AG09309 (cell line): ENCODE data around the gene LDLRAD4.

ENCODE experiments used
- DNase-seq: peaks from one replicate; pipeline ENCODE4 v3.0.0-alpha.2; 2010; ENCODE audit warnings: low read depth
- H3K4me3 ChIP-seq: 2 replicates; pipeline ENCODE4 v1.5.1; 2011; ENCODE audit warnings: mild to moderate bottlenecking, low read depth, low read length, moderate library complexity; ENCODE audit not compliant: control insufficient read depth
- TF ChIP-seq, protein P1 (sequence below): IDR thresholded peaks from 2 replicates; pipeline ENCODE4 v1.5.1; 2011; ENCODE audit warnings: mild to moderate bottlenecking, low read depth, low read length, inconsistent platforms; ENCODE audit not compliant: insufficient read depth, control insufficient read depth; ENCODE audit errors: missing control alignments

Gene LDLRAD4

DNA sequence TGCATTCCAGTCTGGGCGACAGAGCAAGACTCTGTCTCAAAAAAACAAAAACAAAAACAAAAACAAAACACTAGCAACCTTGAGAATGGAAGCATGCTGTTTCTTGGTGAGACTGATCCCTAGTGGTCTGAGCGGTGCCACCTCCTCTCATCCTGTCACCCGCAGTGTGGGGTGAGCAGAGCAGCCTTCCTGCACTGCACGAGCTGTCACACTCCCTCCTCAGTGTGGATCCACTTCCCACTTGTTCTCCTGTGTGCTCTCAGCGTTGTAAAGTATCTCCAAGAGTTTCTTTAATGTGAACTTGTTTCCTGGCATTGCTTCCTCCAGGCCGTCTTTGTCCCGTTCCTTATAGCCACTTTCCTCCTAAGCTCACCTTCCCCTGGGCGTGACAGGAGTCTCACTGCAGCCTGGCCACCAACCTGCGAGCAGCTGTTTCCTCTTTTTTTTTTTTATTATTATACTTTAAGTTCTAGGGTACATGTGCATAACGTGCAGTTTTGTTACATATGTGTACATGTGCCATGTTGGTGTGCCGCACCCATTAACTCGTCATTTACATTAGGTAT is 287.3 kb downstream of the LDLRAD4 start:
- H3K4me3 ChIP-seq = no peak overlapping the region
- TF ChIP-seq, protein P1, sequence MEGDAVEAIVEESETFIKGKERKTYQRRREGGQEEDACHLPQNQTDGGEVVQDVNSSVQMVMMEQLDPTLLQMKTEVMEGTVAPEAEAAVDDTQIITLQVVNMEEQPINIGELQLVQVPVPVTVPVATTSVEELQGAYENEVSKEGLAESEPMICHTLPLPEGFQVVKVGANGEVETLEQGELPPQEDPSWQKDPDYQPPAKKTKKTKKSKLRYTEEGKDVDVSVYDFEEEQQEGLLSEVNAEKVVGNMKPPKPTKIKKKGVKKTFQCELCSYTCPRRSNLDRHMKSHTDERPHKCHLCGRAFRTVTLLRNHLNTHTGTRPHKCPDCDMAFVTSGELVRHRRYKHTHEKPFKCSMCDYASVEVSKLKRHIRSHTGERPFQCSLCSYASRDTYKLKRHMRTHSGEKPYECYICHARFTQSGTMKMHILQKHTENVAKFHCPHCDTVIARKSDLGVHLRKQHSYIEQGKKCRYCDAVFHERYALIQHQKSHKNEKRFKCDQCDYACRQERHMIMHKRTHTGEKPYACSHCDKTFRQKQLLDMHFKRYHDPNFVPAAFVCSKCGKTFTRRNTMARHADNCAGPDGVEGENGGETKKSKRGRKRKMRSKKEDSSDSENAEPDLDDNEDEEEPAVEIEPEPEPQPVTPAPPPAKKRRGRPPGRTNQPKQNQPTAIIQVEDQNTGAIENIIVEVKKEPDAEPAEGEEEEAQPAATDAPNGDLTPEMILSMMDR = no peak
- DNase-seq = no peak

DNA sequence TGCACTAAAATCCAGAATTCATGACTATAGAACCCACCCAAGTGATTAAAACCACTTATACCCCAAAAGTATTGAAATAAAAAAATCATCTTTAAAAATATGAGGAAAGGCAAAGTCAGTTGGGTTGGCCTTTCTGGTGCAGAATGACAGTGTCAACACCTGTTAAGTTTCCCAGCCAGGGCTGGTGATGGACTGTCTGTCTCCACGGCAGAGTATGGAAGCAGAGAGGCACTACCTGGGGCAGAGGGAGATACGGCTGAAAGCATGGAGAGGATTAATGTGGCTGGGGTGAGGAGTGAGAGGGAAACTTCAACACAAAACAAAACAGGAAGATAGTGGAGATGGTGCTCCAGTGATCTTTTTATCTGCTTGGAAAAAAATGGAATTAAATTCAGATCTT is 292.0 kb downstream of the LDLRAD4 start:
- no peak for DNase-seq
- H3K4me3 ChIP-seq = no peak overlapping the region
- TF ChIP-seq, protein P1 = no peak

DNA sequence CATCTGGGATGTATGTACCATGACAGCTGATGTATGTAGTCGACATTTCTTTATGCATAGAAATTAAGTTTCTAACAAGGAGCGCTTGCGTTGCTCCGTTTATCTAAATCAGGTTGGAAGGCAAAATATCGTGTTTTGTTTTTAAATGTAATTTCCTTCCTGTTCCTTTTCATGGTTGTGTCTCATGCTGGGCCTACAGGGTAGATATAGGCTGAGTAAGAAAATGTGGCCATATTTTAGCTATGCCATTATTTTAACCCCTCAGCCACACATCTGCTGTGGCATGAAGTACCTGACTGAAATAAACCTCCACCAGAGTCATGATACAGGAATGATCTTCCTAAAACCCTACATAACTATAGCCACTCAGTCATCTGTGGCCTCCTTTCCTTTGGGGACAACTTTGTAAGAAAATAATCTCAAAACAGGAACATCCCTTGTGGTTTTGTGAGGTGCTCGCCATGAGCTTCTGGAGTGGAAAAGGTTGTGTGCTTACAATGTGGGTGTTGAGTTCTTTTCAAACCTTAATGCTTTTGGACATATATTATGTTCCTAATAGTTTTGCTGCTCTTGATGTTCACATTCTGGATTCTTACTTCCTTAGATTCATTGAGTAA is 293.5 kb downstream of the LDLRAD4 start:
- DNase-seq = no peak
- TF ChIP-seq, protein P1 = no peak

DNA sequence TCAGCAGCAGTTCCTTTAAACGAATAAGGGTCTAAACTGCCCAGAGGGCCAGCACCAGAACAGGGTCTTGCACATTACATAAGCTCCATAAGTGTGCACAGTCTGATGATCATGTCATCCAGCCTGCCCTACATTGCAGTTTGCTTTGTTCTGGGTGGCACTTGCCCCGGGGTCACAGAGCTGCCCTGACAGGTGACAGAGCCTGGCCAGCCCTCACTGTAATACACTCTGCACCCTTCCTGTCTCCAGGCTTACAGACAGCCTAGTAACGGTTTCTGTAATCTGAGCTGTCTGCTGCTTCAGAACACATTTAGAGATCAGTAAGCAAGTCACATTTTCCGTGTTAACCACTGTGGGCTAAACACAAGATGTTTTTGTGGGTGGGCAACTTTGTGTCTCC is 294.5 kb downstream of the LDLRAD4 start:
- DNase-seq = no peak
- TF ChIP-seq, protein P1 = no peak
- H3K4me3 ChIP-seq = no peak overlapping the region

More for the DNA sequence above, 293.5 kb downstream of the LDLRAD4 start:
- no peak overlapping the region for H3K4me3 ChIP-seq

DNA sequence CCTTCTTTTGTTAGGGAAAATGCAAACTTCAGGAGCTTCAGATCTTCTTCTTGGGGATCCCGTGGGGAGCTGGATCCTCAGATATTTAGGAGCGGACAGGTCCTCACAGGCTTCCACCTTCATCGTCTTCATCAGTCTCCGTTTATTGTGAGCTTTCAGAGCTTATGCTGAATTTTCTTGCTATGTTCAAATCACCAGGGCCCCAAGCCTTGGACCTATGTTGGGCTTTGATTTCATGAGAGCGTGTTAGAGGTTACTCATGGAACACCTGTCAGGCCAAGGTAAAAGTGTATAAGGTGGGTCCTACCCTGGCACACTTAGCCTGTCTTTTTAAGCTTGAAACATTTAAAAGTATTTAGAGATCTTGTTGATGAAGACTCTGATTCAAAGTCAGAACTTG is 294.9 kb downstream of the LDLRAD4 start:
- TF ChIP-seq, protein P1 = no peak
- H3K4me3 ChIP-seq = no peak overlapping the region
- no peak for DNase-seq

DNA sequence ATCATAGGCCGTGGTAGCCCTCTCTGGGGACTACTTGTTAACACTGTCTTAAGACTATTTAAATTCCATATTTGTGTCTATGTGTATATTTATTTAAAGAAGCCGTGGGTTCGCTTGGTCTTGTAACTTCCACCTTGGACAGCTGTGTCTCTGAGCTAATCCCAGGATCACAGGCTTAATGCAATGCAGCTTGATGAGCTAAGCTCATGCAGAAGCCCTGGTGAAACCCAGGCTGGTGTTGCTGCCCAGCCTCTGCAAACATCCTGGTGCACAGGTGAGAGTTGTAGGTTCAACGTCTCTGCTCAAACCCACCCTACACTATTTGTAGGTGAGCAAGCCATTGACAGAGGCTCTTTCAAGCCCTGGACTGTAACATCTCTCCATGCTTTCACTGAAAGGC is 296.0 kb downstream of the LDLRAD4 start:
- no peak overlapping the region for H3K4me3 ChIP-seq
- no peak for DNase-seq
- TF ChIP-seq, protein P1 = no peak
